ENCODE measurements around the gene SLC35B4.

SLC35B4 gene

GRCh38 chr7:134332892-134333291, 16.2 kb upstream of the SLC35B4 start:
- no peak for DNase-seq (ENCODE audit: insufficient read length, low spot score)
- no peak for FAIRE-seq
- TF ChIP-seq CTCF (IDR thresholded peaks at IDR 0.05; ENCODE audit: insufficient read depth, missing control alignments), result no peak

GRCh38 chr7:134331393-134331792, 14.7 kb upstream of the SLC35B4 start:
- no peak for TF ChIP-seq CTCF (IDR thresholded peaks at IDR 0.05; ENCODE audit: insufficient read depth, missing control alignments)
- DNase-seq (ENCODE audit: insufficient read length, low spot score), result no peak
- FAIRE-seq, result no peak

GRCh38 chr7:134330974-134331373, 14.2 kb upstream of the SLC35B4 start:
- no peak for FAIRE-seq

GRCh38 chr7:134329614-134330346, 13.1 kb upstream of the SLC35B4 start:
- FAIRE-seq (no peak), DNase-seq (ENCODE audit: insufficient read length, low spot score) (no peak)
- TF ChIP-seq CTCF (IDR thresholded peaks at IDR 0.05; ENCODE audit: insufficient read depth, missing control alignments), result no peak

More at GRCh38 chr7:134330974-134331373, 14.2 kb upstream of the SLC35B4 start:
- DNase-seq (ENCODE audit: insufficient read length, low spot score), result no peak
- TF ChIP-seq CTCF (IDR thresholded peaks at IDR 0.05; ENCODE audit: insufficient read depth, missing control alignments), result no peak

- FAIRE-seq (no peak), DNase-seq (ENCODE audit: insufficient read length, low spot score) (no peak)
- TF ChIP-seq CTCF (IDR thresholded peaks at IDR 0.05; ENCODE audit: insufficient read depth, missing control alignments), result no peak
Observed at GRCh38 chr7:134328900-134329299, 12.2 kb upstream of the SLC35B4 start.

GRCh38 chr7:134327896-134328295, 11.2 kb upstream of the SLC35B4 start:
- FAIRE-seq (no peak), DNase-seq (ENCODE audit: insufficient read length, low spot score) (peak; percentile 19)
- peak; percentile 62 for TF ChIP-seq CTCF (IDR thresholded peaks at IDR 0.05; ENCODE audit: insufficient read depth, missing control alignments)

- DNase-seq (ENCODE audit: insufficient read length, low spot score) (no peak), FAIRE-seq (no peak)
- TF ChIP-seq CTCF (IDR thresholded peaks at IDR 0.05; ENCODE audit: insufficient read depth, missing control alignments), result no peak
Observed at GRCh38 chr7:134324107-134324506, 7.4 kb upstream of the SLC35B4 start.
